C1 segment of cervical spinal cord (tissue), 14 donors: ENCODE measurements around the gene LORICRIN.

Experiments used
- DNase-seq, 14 donors: peaks; one replicate each; lab custom pipeline; 2025; lab: John Stamatoyannopoulos, UW

Gene LORICRIN

GRCh38 chr1:153306303-153307220, 47.1 kb downstream of the LORICRIN start:
- DNase-seq = no peak

GRCh38 chr1:153307221-153307600, 47.7 kb downstream of the LORICRIN start:
- no peak for DNase-seq

- no peak for DNase-seq
Observed at GRCh38 chr1:153308540-153308939, 49.1 kb downstream of the LORICRIN start.

- DNase-seq = no peak
Observed at GRCh38 chr1:153309441-153309840, 50.0 kb downstream of the LORICRIN start.

GRCh38 chr1:153310526-153310925, 51.0 kb downstream of the LORICRIN start:
- no peak for DNase-seq
